IMR-90 (cell line): Measurements from ENCODE around the gene CYP4X1.

Experiments used
- CEBPB ChIP-seq: IDR thresholded peaks from 2 replicates; pipeline ENCODE4 v1.6.1; 2012; ENCODE audit warnings: low read depth, low read length, improper control_type of control experiment
- MAFK ChIP-seq: IDR thresholded peaks from 2 replicates; pipeline ENCODE4 v1.6.1; 2012; ENCODE audit warnings: low read depth, low read length, improper control_type of control experiment
- MAZ ChIP-seq: IDR thresholded peaks from 2 replicates; pipeline ENCODE4 v1.6.1; 2012; ENCODE audit warnings: low read depth, mild to moderate bottlenecking, low read length, improper control_type of control experiment, moderate library complexity, borderline replicate concordance
- MXI1 ChIP-seq: IDR thresholded peaks from 2 replicates; pipeline ENCODE4 v1.6.1; 2012; ENCODE audit warnings: low read depth, mild to moderate bottlenecking, low read length, moderate library complexity, borderline replicate concordance
- POLR2A ChIP-seq: IDR thresholded peaks from 2 replicates; pipeline ENCODE4 v1.6.1; 2012; ENCODE audit warnings: mild to moderate bottlenecking, low read depth, low read length
- SMC3 ChIP-seq: fragments of 150-350 bp; IDR thresholded peaks from 2 replicates; pipeline ENCODE4 v1.6.1; 2016; ENCODE audit warnings: low read depth, mild to moderate bottlenecking, antibody characterized with exemption, low read length, moderate library complexity
- TF ChIP-seq, protein P1 (sequence below): conservative IDR thresholded peaks from 2 replicates; pipeline ENCODE4 v1.5.1; 2012; ENCODE audit warnings: mild to moderate bottlenecking, low read depth, low read length, improper control_type of control experiment

DNA sequence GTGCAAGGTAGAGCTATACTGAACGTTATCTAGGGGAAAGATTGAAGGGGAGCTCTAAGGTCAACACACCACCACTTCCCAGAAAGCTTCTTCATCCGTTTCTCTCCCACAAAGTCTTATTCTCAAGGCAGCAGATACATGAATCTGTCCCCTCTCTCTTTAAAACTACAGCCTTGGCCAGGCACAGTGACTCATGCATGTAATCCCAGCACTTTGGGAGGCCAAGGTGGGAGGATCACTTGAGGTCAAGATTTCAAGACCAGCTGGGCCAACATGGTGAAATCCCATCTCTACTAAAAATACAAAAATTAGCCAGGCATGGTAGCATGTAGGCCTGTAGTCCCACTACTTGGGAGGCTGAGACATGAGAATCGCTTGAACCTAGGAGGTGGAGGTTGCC lies 8.1 kb downstream of the CYP4X1 start:
- TF ChIP-seq MAFK (no peak), SMC3 (no peak), POLR2A (no peak), CEBPB (no peak), MXI1 (no peak), MAZ (no peak)
- TF ChIP-seq, protein P1, sequence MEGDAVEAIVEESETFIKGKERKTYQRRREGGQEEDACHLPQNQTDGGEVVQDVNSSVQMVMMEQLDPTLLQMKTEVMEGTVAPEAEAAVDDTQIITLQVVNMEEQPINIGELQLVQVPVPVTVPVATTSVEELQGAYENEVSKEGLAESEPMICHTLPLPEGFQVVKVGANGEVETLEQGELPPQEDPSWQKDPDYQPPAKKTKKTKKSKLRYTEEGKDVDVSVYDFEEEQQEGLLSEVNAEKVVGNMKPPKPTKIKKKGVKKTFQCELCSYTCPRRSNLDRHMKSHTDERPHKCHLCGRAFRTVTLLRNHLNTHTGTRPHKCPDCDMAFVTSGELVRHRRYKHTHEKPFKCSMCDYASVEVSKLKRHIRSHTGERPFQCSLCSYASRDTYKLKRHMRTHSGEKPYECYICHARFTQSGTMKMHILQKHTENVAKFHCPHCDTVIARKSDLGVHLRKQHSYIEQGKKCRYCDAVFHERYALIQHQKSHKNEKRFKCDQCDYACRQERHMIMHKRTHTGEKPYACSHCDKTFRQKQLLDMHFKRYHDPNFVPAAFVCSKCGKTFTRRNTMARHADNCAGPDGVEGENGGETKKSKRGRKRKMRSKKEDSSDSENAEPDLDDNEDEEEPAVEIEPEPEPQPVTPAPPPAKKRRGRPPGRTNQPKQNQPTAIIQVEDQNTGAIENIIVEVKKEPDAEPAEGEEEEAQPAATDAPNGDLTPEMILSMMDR = no peak
